Activated T-helper 2 cell treated with anti-CD3 and anti-CD28 coated beads, Interferon-gamma antibody, Interleukin-2, Interleukin-4, amounts not matched to agents 10 μg/mL and 5 μg/mL and 100 μg/mL, durations not matched to agents 14 hours and 24 hours and 36 hours (primary cell): Measurements from ENCODE around the gene LRRN4CL. TPM values are rescaled to one million over a fixed set of nuclear protein-coding genes. Genes with fewer than 3 reads are reported as not detected.
"Not testable (repeated sequence)": the region's sequence is repeated elsewhere in the genome, so short reads cannot be mapped to it uniquely, and the experiment has no call there.

Experiments
- DNase-seq: peaks from one replicate; pipeline ENCODE4 v3.0.0; 2021; ENCODE audit warnings: low spot score
- H3K27ac Mint-ChIP-seq: one replicate; pipeline ENCODE4 v1.8.0; 2021; ENCODE audit warnings: mixed read lengths
- H3K27me3 Mint-ChIP-seq: one replicate; pipeline ENCODE4 v1.8.0; 2021; ENCODE audit warnings: low read depth, mixed read lengths
- H3K36me3 Mint-ChIP-seq: one replicate; pipeline ENCODE4 v1.8.0; 2021; ENCODE audit warnings: low read depth, mixed read lengths
- H3K4me1 Mint-ChIP-seq: one replicate; pipeline ENCODE4 v1.8.0; 2021; ENCODE audit warnings: low read depth, mixed read lengths
- H3K4me3 Mint-ChIP-seq: one replicate; pipeline ENCODE4 v1.8.0; 2021; ENCODE audit warnings: low read depth, mild to moderate bottlenecking, moderate library complexity, mixed read lengths
- H3K9me3 Mint-ChIP-seq: one replicate; pipeline ENCODE4 v1.8.0; 2021; ENCODE audit warnings: mixed read lengths
- intact Hi-C: fragments of 100-400 bp; cut with micrococcal nuclease; formaldehyde crosslinking; loops from one replicate; pipeline ENCODE4 v1.15.1; 2023
- total RNA-seq: library from RNA; stranded (reverse); gene quantifications from 2 replicates; pipeline ENCODE4 v1.2.3, GENCODE V29; 2022

LRRN4CL gene
- total RNA-seq, 1 donor from 2014 or later, result 0.23 TPM

DNA sequence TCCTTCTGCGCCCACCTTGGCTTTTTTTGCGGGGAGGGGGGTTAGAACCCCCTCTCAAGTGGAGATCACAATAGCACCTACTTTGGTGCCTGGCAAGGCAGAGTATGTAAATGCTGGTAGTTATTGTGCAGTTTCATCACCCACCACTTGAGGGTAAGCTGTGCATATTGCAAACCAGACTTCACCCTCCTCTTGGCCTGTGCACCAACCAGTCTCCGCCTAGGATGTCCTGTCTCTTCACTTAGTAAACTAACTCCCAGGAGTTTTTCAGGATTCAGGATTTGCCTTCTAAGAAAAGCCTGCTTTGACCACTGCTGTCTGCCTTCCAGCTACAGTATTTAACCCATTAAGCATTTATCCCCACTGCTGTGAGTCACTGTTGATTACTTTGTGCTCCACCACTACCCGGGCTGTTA lies 8.5 kb downstream of the LRRN4CL start:
- H3K27me3 Mint-ChIP-seq, result no peaks in the 10 kb centered on the region
- H3K4me3 Mint-ChIP-seq, result peak overlapping the region; percentile 66
- H3K36me3 Mint-ChIP-seq, result peaks cover 24% of the 10 kb centered on the region
- no peaks in the 10 kb centered on the region for H3K9me3 Mint-ChIP-seq
- H3K4me1 Mint-ChIP-seq, result peaks cover 21% of the 10 kb centered on the region
- peak overlapping the region; percentile 42 for H3K27ac Mint-ChIP-seq
- intact Hi-C loops, result no loop called here
- peak; percentile 21 for DNase-seq

DNA sequence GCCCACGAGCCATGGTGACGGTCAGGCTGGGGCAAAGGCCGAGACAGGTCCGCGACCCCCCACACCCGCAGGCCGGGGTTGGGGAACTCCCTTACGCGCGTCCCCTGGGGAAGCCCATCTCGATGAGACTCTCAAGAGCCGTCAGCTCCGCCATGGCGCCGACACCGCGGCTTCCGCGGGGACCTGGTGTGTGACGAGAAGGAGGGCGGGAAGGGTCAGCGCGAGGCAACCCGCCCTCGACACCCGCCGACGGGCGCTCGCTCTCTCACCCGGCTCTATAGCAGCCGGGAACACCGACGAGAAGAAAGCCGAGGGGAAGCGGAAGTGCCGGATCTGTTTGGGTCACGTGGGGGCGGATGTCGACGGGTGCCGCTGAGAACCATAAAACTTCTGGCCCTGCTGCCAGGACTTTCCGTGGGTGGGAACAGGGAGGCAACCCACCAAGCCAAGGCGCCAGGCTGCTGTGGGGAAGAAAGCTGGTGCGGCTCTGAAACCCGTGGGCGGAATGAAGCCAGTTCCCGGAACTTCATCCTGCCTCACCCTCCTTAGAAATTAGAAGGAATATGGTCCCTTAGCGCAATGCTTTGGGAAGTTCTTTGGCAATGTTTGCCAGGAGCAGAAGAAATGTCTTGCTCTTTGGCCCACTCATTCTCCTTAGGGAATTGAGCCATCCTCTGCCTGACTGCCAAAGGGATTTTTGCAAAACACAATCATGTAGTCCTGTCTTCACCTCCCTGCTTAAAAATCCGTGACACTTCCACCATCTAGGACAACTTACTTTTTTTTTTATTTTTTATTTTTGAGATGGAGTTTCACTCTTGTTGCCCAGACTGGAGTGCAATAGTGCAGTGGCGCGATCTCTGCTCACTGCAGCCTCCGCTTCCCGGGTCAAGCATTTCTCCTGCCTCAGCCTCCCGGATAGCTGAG lies 10.3 kb downstream of the LRRN4CL start, which contains the start of gene UBXN1:
Gene UBXN1 (minus strand): TSS at position 304 of the 927 bp plus-strand sequence. CDS start 150 bp downstream, at position 154.
- peak; percentile 80 for DNase-seq
- Mint-ChIP-seq H3K27me3 (no peaks in the 10 kb centered on the region), H3K4me3 (peak within 1 kb of the TSS; percentile 87), H3K36me3 (peaks cover 34% of the 10 kb centered on the region), H3K9me3 (no peaks in the 10 kb centered on the region), H3K27ac (peak within 1 kb of the TSS; percentile 86), H3K4me1 (peaks cover 25% of the 10 kb centered on the region)
- intact Hi-C loops, result no loop called here

DNA sequence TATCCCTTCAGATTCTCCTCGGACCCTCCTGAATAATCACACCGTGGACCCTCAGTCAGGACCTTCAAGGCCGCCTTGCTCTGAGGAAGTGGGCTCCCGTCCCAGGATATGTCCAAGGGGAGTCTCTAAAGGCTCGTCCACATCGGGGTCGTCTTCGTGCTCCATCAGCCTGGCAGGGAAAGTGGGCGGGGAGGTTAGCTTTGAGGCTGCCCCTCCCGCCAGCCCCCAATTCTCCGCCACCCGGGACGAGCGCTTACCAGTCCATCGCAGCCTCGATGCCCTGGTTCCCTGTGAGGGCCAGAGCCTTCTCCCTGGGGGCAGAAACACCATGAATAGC lies 10.9 kb downstream of the LRRN4CL start:
- Mint-ChIP-seq H3K4me1 (peaks cover 25% of the 10 kb centered on the region), H3K27ac (peak overlapping the region; percentile 86), H3K36me3 (peaks cover 39% of the 10 kb centered on the region), H3K27me3 (no peaks in the 10 kb centered on the region), H3K4me3 (peak overlapping the region; percentile 87), H3K9me3 (no peaks in the 10 kb centered on the region)
- intact Hi-C loops, result no loop called here
- DNase-seq, result no peak

DNA sequence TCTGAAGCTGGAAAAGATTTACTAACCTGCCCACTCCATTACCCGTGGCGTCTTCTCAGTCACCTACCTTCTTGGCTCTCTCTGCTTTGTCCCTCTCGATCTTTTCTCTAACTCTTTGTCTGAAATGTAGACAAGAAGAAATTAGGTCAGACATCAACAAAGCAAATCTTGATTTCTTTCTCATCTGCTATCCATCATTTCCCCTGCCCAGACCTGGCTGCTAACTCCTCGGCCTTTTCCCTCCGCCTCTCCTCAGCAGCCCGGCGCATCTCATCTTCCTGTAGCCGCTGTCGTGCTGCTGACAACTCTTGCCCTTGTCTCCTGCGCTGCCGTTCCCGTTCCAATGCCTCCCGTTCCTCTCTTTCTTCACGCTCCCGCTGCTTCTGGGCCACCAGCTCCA lies 11.6 kb downstream of the LRRN4CL start:
- no peaks in the 10 kb centered on the region for H3K27me3 Mint-ChIP-seq
- peak overlapping the region; percentile 87 for H3K4me3 Mint-ChIP-seq
- DNase-seq, result no peak
- peak overlapping the region; percentile 86 for H3K27ac Mint-ChIP-seq
- intact Hi-C loops, result no loop called here
- peaks cover 46% of the 10 kb centered on the region for H3K36me3 Mint-ChIP-seq
- H3K9me3 Mint-ChIP-seq, result no peaks in the 10 kb centered on the region
- H3K4me1 Mint-ChIP-seq, result peaks cover 28% of the 10 kb centered on the region

DNA sequence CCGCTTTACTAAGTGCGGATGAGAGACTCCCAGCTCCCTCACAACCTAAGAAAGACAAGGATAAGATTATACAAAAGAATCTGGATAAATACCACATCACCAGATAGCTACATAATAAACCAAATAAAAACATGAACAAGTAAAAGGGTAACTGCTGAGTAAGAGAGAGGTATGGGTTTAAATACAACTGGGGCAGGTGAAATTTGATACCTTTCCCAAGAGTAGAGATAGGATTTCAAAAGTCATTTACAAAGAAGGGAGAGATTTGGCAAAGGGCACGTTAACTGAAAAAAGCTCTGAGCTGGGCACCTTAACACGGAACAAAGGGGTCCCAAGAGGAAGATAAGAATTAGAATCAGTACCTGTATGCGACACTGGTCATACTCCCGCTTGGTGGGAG lies 12.2 kb downstream of the LRRN4CL start:
- intact Hi-C loops, result no loop called here
- Mint-ChIP-seq H3K27ac (peak overlapping the region; percentile 42), H3K9me3 (no peaks in the 10 kb centered on the region), H3K4me3 (peak overlapping the region; percentile 73), H3K36me3 (peaks cover 51% of the 10 kb centered on the region), H3K4me1 (peaks cover 33% of the 10 kb centered on the region), H3K27me3 (no peaks in the 10 kb centered on the region)
- no peak for DNase-seq

DNA sequence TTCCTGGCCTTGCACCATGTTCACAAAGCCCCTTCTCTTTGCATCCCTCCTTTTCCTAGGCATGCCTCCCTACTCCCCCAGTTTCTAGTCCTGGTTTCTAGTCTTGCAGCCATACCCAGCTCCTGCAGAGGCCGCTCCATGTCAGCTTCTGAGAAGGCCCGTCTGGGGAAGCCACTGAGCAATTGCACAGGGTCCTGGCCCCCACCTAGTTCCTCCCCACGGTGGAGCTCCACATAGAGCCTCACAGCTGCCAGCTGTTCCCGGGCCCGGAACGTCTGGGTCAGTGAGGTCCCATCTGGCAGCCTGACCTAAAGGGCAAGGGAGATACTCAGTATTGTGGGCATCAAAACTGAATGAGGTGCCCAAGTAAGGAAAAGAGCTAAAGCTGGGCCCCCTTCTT lies 12.6 kb downstream of the LRRN4CL start:
- no peaks in the 10 kb centered on the region for H3K9me3 Mint-ChIP-seq
- intact Hi-C loops, result no loop called here
- H3K27ac Mint-ChIP-seq, result peak overlapping the region; percentile 42
- no peak for DNase-seq
- H3K4me1 Mint-ChIP-seq, result peaks cover 34% of the 10 kb centered on the region
- peak overlapping the region; percentile 73 for H3K4me3 Mint-ChIP-seq
- peaks cover 54% of the 10 kb centered on the region for H3K36me3 Mint-ChIP-seq
- H3K27me3 Mint-ChIP-seq, result no peaks in the 10 kb centered on the region

DNA sequence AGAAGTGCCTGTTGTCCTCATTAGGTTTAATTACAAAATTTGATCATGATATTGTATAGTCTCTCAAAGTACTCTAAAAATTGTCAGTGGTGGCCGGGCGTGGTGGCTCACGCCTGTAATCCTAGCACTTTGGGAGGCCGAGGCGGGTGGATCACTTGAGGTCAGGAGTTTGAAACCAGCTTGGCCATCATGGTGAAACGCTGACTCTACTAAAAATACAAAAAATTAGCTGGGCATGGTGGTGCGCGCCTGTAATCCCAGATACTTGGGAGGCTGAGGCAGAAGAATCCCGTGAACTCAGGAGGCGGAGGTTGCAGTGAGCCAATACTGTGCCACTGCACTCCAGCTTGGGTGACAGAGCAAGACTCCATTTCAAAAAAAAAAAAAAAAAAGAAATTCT lies 13.9 kb downstream of the LRRN4CL start:
- H3K27ac Mint-ChIP-seq, result peak overlapping the region; percentile 33
- peak overlapping the region; percentile 13 for H3K4me3 Mint-ChIP-seq
- H3K9me3 Mint-ChIP-seq, H3K27me3 Mint-ChIP-seq, DNase-seq, intact Hi-C loops: not testable (repeated sequence)
- H3K36me3 Mint-ChIP-seq, result peaks cover 64% of the 10 kb centered on the region
- H3K4me1 Mint-ChIP-seq, result peaks cover 30% of the 10 kb centered on the region

DNA sequence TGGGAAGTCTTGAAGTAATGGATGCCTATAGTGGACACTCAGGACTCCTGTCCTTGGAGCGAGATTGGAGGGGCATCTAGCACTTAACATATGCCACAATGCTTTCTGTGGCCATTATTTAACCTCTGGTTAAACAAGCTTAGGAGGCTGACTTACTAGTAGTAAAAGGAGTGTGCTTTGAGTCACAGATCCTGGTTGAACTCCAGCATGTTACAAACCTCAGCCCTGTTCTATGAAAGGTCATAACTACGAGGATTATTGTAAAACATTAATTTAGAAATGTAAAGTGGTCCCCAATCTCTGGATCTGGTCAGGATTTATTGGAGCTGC lies 16.2 kb downstream of the LRRN4CL start:
- Mint-ChIP-seq H3K27me3 (no peaks in the 10 kb centered on the region), H3K4me3 (peak overlapping the region; percentile 97), H3K36me3 (peaks cover 72% of the 10 kb centered on the region), H3K4me1 (peaks cover 36% of the 10 kb centered on the region), H3K9me3 (no peaks in the 10 kb centered on the region), H3K27ac (peak overlapping the region; percentile 96)
- intact Hi-C loops, result loop anchor here (2.0 to 5.0 kb wide), 2 partner anchors 54 to 179 kb away; partner anchors contain the start of gene HNRNPUL2
- no peak for DNase-seq

DNA sequence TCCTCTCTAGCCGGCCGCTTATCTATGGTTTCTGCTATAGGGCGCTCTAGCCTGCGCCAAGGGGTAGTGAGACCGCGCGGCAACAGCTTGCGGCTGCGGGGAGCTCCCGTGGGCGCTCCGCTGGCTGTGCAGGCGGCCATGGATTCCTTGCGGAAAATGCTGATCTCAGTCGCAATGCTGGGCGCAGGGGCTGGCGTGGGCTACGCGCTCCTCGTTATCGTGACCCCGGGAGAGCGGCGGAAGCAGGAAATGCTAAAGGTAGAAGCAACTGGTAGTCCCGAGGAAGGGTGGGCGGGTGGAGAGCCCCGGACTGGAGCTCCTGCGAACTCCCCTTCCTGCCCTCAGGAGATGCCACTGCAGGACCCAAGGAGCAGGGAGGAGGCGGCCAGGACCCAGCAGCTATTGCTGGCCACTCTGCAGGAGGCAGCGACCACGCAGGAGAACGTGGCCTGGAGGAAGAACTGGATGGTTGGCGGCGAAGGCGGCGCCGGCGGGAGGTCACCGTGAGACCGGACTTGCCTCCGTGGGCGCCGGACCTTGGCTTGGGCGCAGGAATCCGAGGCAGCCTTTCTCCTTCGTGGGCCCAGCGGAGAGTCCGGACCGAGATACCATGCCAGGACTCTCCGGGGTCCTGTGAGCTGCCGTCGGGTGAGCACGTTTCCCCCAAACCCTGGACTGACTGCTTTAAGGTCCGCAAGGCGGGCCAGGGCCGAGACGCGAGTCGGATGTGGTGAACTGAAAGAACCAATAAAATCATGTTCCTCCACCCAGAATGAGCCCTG lies 17.5 kb downstream of the LRRN4CL start, which contains the start of the genes LBHD1 and UQCC3:
Gene LBHD1 (minus strand): TSS at position 660 of the 782 bp plus-strand sequence. CDS start 2,236 bp downstream, outside the sequence.
Gene UQCC3 (plus strand): TSS at position 66 of the 782 bp plus-strand sequence. CDS start 73 bp downstream, at position 139.
- Mint-ChIP-seq H3K9me3 (no peaks in the 10 kb centered on the region), H3K4me1 (peaks cover 31% of the 10 kb centered on the region), H3K27me3 (no peaks in the 10 kb centered on the region), H3K4me3 (peak within 1 kb of the TSS; percentile 97), H3K36me3 (peaks cover 68% of the 10 kb centered on the region), H3K27ac (peak within 1 kb of the TSS; percentile 96)
- intact Hi-C loops, result loop anchor here (1.0 to 5.0 kb wide), 7 partner anchors 7 to 181 kb away; partner anchors contain the start of genes GANAB, HNRNPUL2, INTS5 and MTA2
- peak; percentile 67 for DNase-seq

DNA sequence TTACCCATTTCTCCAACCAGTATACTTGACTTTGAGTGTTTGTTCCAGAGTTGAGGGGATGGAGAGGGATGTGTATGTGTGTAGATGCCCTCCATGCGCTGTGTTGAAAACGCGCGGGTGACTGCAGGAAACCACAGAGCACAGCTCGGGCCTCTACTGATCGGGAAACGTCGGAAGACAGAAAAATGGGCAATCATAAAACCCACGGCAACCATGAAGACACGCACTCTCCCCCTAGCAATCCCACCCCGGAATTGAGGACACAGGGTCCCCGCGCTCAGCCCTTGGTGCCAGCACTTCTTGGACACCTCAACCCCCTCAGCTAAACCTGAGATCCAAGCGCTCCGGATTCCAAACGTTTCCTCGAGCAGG lies 18.1 kb downstream of the LRRN4CL start:
- H3K36me3 Mint-ChIP-seq, result peaks cover 68% of the 10 kb centered on the region
- intact Hi-C loops, result loop anchor here (1.0 to 5.0 kb wide), 5 partner anchors 18 to 181 kb away; partner anchors contain the start of genes GANAB, INTS5 and MTA2
- no peaks in the 10 kb centered on the region for H3K27me3 Mint-ChIP-seq
- H3K4me3 Mint-ChIP-seq, result peak overlapping the region; percentile 97
- peaks cover 37% of the 10 kb centered on the region for H3K4me1 Mint-ChIP-seq
- H3K27ac Mint-ChIP-seq, result peak overlapping the region; percentile 96
- DNase-seq, result no peak
- no peaks in the 10 kb centered on the region for H3K9me3 Mint-ChIP-seq

DNA sequence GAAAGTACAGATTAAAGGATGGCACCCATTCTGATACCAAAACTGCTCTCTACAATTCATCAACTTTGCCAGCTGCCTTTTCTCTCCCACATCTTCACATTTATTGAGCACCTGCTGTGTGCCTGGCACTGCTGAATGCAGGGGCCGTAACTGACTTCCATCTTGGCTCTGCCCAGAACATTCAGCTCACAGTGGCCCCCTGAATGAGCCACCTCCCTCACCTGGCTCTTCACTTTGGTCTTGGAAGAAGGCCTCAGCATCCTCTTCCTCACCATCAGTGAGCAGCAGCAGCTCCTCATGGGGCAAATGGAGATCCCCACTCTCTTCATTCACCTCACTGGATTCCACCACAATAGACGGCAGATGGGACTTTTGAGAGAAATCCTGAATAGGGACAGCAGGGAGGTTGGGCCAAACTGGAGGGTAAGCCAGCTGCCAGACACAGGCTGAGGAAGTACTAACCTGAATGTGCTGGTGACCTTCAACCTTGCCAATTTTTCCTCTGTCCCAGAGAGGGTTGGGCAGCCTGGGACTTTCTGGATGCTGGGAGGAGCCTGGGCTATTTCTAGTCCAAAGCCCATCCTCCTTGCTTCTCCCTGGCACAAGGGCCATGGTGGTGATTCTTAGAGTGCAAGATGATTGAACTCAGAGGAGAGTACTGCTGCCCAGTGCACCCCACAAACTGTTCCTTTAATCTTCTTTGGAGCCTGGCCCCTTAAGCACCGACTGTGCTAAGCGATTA lies 19.7 kb downstream of the LRRN4CL start:
- Mint-ChIP-seq H3K36me3 (peaks cover 72% of the 10 kb centered on the region), H3K4me1 (peaks cover 35% of the 10 kb centered on the region), H3K4me3 (peak overlapping the region; percentile 97), H3K27me3 (no peaks in the 10 kb centered on the region), H3K27ac (peak overlapping the region; percentile 96), H3K9me3 (no peaks in the 10 kb centered on the region)
- intact Hi-C loops, result loop anchor here (2.0 to 5.0 kb wide), 2 partner anchors 43 to 183 kb away; no protein-coding TSS in a partner anchor
- DNase-seq, result no peak

DNA sequence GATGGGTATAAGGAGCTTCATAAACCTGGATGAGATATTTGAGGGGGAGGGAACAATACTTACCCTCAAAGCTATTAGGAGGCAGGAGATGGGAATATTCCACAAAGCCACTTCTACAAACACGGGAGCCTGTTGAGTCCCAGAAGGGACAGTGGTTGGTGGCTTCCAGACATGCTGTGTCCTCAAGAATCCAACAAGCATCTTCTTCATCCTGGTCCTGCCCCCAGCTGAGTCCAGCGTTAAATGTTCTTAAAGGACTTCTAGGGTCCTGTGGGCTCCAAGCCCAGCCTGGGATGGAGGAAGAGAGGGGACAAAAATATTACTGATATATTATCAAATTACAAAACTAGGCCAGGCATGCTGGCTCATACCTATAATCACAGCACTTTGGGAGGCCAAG lies 21.9 kb downstream of the LRRN4CL start:
- intact Hi-C loops, result no loop called here
- Mint-ChIP-seq H3K27ac (peak overlapping the region; percentile 9), H3K36me3 (peaks cover 66% of the 10 kb centered on the region), H3K27me3 (no peaks in the 10 kb centered on the region), H3K9me3 (no peaks in the 10 kb centered on the region), H3K4me1 (peaks cover 37% of the 10 kb centered on the region), H3K4me3 (peak overlapping the region; percentile 97)
- no peak for DNase-seq
